Measurements from ENCODE around the gene SCAPER. TPM values are rescaled to one million over a fixed set of nuclear protein-coding genes. Genes with fewer than 3 reads are reported as not detected.
"Not testable (repeated sequence)": the region's sequence is repeated elsewhere in the genome, so short reads cannot be mapped to it uniquely, and the experiment has no call there.

Gene SCAPER
- total RNA-seq, 2 donors from 2014 or later: 33.3 to 43.0 TPM

- DNase-seq (ENCODE audit: low spot score in 2 of 2) (no peak), ATAC-seq (no peak)
- peaks cover 0 to 17% of the 10 kb centered on the region in 2 donors for H3K9me3 Mint-ChIP-seq
- H3K36me3 Mint-ChIP-seq: peaks cover 17 to 21% of the 10 kb centered on the region in 2 donors
- H3K27ac Mint-ChIP-seq: peak overlapping the region in 1 of 2 donors; percentile 34
These were observed 128.7 kb downstream of the SCAPER start for GRCh38 chr15:76776480-76776879.

GRCh38 chr15:76773234-76773633, 131.9 kb downstream of the SCAPER start:
- DNase-seq (ENCODE audit: low spot score in 2 of 2) (no peak), ATAC-seq (no peak)
- H3K36me3 Mint-ChIP-seq: peaks cover 14 to 24% of the 10 kb centered on the region in 2 donors
- no peak overlapping the region for H3K27ac Mint-ChIP-seq
- H3K9me3 Mint-ChIP-seq: peaks cover 0 to 13% of the 10 kb centered on the region in 2 donors

- Mint-ChIP-seq H3K27ac (no peak overlapping the region), H3K36me3 (peaks cover 14 to 24% of the 10 kb centered on the region in 2 donors), H3K9me3 (peaks cover 0 to 13% of the 10 kb centered on the region in 2 donors)
- ATAC-seq (no peak), DNase-seq (ENCODE audit: low spot score in 2 of 2) (no peak)
These were observed 132.4 kb downstream of the SCAPER start for GRCh38 chr15:76772776-76773175.

GRCh38 chr15:76764004-76764403, 141.1 kb downstream of the SCAPER start:
- no peak for DNase-seq (ENCODE audit: low spot score in 2 of 2)
- H3K27ac Mint-ChIP-seq: no peak overlapping the region
- H3K36me3 Mint-ChIP-seq: peaks cover 43 to 48% of the 10 kb centered on the region in 2 donors
- H3K9me3 Mint-ChIP-seq: peaks cover 10 to 17% of the 10 kb centered on the region in 2 donors
- ATAC-seq: no peak

- peaks cover 43 to 45% of the 10 kb centered on the region in 2 donors for H3K36me3 Mint-ChIP-seq
- ATAC-seq (no peak), DNase-seq (ENCODE audit: low spot score in 2 of 2) (no peak)
- peak overlapping the region in 1 of 2 donors; percentile 26 for H3K27ac Mint-ChIP-seq
- H3K9me3 Mint-ChIP-seq: peaks cover 10 to 17% of the 10 kb centered on the region in 2 donors
These were observed 141.6 kb downstream of the SCAPER start for GRCh38 chr15:76763554-76763953.

- peaks cover 3 to 9% of the 10 kb centered on the region in 2 donors for H3K36me3 Mint-ChIP-seq
- ATAC-seq: no peak
- H3K27ac Mint-ChIP-seq: no peak overlapping the region
- no peaks in the 10 kb centered on the region for H3K9me3 Mint-ChIP-seq
- DNase-seq (ENCODE audit: low spot score in 2 of 2): no peak
These were observed 148.8 kb downstream of the SCAPER start for GRCh38 chr15:76756381-76756780.

- no peak for ATAC-seq
- peaks cover 0 to 9% of the 10 kb centered on the region in 2 donors for H3K36me3 Mint-ChIP-seq
- no peaks in the 10 kb centered on the region for H3K9me3 Mint-ChIP-seq
- no peak overlapping the region for H3K27ac Mint-ChIP-seq
- DNase-seq (ENCODE audit: low spot score in 2 of 2): no peak
These were observed 151.4 kb downstream of the SCAPER start for GRCh38 chr15:76753771-76754170.

- no peak overlapping the region for H3K27ac Mint-ChIP-seq
- no peak for DNase-seq (ENCODE audit: low spot score in 2 of 2)
These were observed 152.0 kb downstream of the SCAPER start for GRCh38 chr15:76753131-76753530.

GRCh38 chr15:76752549-76752948, 152.6 kb downstream of the SCAPER start:
- peaks cover 0 to 9% of the 10 kb centered on the region in 2 donors for H3K36me3 Mint-ChIP-seq
- H3K9me3 Mint-ChIP-seq: no peaks in the 10 kb centered on the region
- DNase-seq (ENCODE audit: low spot score in 2 of 2) (peak in 1 of 2 donors; percentile 11), ATAC-seq (peak; percentile 82 to 97)
- H3K27ac Mint-ChIP-seq: no peak overlapping the region

More at GRCh38 chr15:76753131-76753530, 152.0 kb downstream of the SCAPER start:
- Mint-ChIP-seq H3K9me3 (no peaks in the 10 kb centered on the region), H3K36me3 (peaks cover 0 to 9% of the 10 kb centered on the region in 2 donors)
- no peak for ATAC-seq

- Mint-ChIP-seq H3K36me3 (peaks cover 9 to 15% of the 10 kb centered on the region in 2 donors), H3K9me3 (no peaks in the 10 kb centered on the region), H3K27ac (no peak overlapping the region)
- DNase-seq (ENCODE audit: low spot score in 2 of 2) (no peak), ATAC-seq (no peak)
These were observed 167.6 kb downstream of the SCAPER start for GRCh38 chr15:76737573-76737972.

- peaks cover 14 to 24% of the 10 kb centered on the region in 2 donors for H3K36me3 Mint-ChIP-seq
- not testable (repeated sequence) for H3K9me3 Mint-ChIP-seq; ATAC-seq; H3K27ac Mint-ChIP-seq; DNase-seq (ENCODE audit: low spot score in 2 of 2)
These were observed 172.8 kb downstream of the SCAPER start for GRCh38 chr15:76732321-76732720.

- ATAC-seq (no peak), DNase-seq (ENCODE audit: low spot score in 2 of 2) (no peak)
- Mint-ChIP-seq H3K36me3 (peaks cover 25 to 35% of the 10 kb centered on the region in 2 donors), H3K9me3 (peaks cover 0 to 3% of the 10 kb centered on the region in 2 donors), H3K27ac (no peak overlapping the region)
These were observed 174.9 kb downstream of the SCAPER start for GRCh38 chr15:76730262-76730661.

GRCh38 chr15:76718863-76719262, 186.3 kb downstream of the SCAPER start:
- DNase-seq (ENCODE audit: low spot score in 2 of 2) (no peak), ATAC-seq (no peak)
- Mint-ChIP-seq H3K9me3 (peaks cover 23 to 36% of the 10 kb centered on the region in 2 donors), H3K36me3 (peaks cover 38 to 54% of the 10 kb centered on the region in 2 donors), H3K27ac (no peak overlapping the region)

GRCh38 chr15:76714950-76715349, 190.2 kb downstream of the SCAPER start:
- H3K9me3 Mint-ChIP-seq: peaks cover 15 to 25% of the 10 kb centered on the region in 2 donors
- no peak for ATAC-seq
- H3K36me3 Mint-ChIP-seq: peaks cover 30 to 41% of the 10 kb centered on the region in 2 donors

GRCh38 chr15:76711351-76711827, 193.8 kb downstream of the SCAPER start:
- no peak overlapping the region for H3K27ac Mint-ChIP-seq
- ATAC-seq (no peak), DNase-seq (ENCODE audit: low spot score in 2 of 2) (no peak)
- peaks cover 24 to 36% of the 10 kb centered on the region in 2 donors for H3K36me3 Mint-ChIP-seq
- peaks cover 8 to 26% of the 10 kb centered on the region in 2 donors for H3K9me3 Mint-ChIP-seq

More at GRCh38 chr15:76714950-76715349, 190.2 kb downstream of the SCAPER start:
- no peak for DNase-seq (ENCODE audit: low spot score in 2 of 2)
- H3K27ac Mint-ChIP-seq: no peak overlapping the region

GRCh38 chr15:76704032-76704431, 201.1 kb downstream of the SCAPER start:
- peak in 1 of 2 donors; percentile 71 for ATAC-seq
- H3K36me3 Mint-ChIP-seq: not testable (repeated sequence)

GRCh38 chr15:76696840-76697239, 208.3 kb downstream of the SCAPER start:
- DNase-seq (ENCODE audit: low spot score in 2 of 2): no peak
- Mint-ChIP-seq H3K36me3 (peaks cover 0 to 5% of the 10 kb centered on the region in 2 donors), H3K9me3 (no peaks in the 10 kb centered on the region), H3K27ac (no peak overlapping the region)
- no peak for ATAC-seq

More at GRCh38 chr15:76704032-76704431, 201.1 kb downstream of the SCAPER start:
- not testable (repeated sequence) for H3K27ac Mint-ChIP-seq; DNase-seq (ENCODE audit: low spot score in 2 of 2); H3K9me3 Mint-ChIP-seq

GRCh38 chr15:76692546-76692945, 212.6 kb downstream of the SCAPER start:
- not testable (repeated sequence) for H3K9me3 Mint-ChIP-seq; H3K27ac Mint-ChIP-seq; DNase-seq (ENCODE audit: low spot score in 2 of 2); ATAC-seq
- peaks cover 5 to 17% of the 10 kb centered on the region in 2 donors for H3K36me3 Mint-ChIP-seq

All from activated naive CD4-positive, alpha-beta T cell treated with anti-CD3 and anti-CD28 coated beads, Interleukin-2, amount 50 U/mL, for 72 hours (primary cell).